GM18861 (cell line): ENCODE results near the gene CLEC2D.
A peak's percentile ranks its signal among the peaks of the same experiment; 100 is the strongest.
"Not testable (repeated sequence)": the region's sequence is repeated elsewhere in the genome, so short reads cannot be mapped to it uniquely, and the experiment has no call there.

ENCODE experiments used
- ATAC-seq: cut with Tn5 transposase; IDR thresholded peaks from one replicate; pipeline ENCODE4 v1.9.1; 2021; ENCODE audit not compliant: unreplicated experiment

Gene CLEC2D

GRCh38 chr12:9699269-9699897 lies 29.9 kb downstream of the CLEC2D start:
- ATAC-seq = no peak

GRCh38 chr12:9699898-9700605 lies 30.5 kb downstream of the CLEC2D start:
- ATAC-seq = no peak

- no peak for ATAC-seq
These were observed 31.1 kb downstream of the CLEC2D start for GRCh38 chr12:9700606-9700956.

- ATAC-seq = no peak
These were observed 32.1 kb downstream of the CLEC2D start for GRCh38 chr12:9701380-9702154.

- ATAC-seq = no peak
These were observed 32.7 kb downstream of the CLEC2D start for GRCh38 chr12:9702255-9702654.

- not testable (repeated sequence) for ATAC-seq
These were observed 35.0 kb downstream of the CLEC2D start for GRCh38 chr12:9704561-9704960.

- ATAC-seq = no peak
These were observed 36.7 kb downstream of the CLEC2D start for GRCh38 chr12:9706086-9706685.

GRCh38 chr12:9707356-9707755 lies 37.8 kb downstream of the CLEC2D start:
- ATAC-seq = no peak

- no peak for ATAC-seq
These were observed 38.6 kb downstream of the CLEC2D start for GRCh38 chr12:9707864-9708808.

- ATAC-seq = no peak
These were observed 39.3 kb downstream of the CLEC2D start for GRCh38 chr12:9708853-9709252.

GRCh38 chr12:9710584-9711375 lies 41.3 kb downstream of the CLEC2D start:
- ATAC-seq = no peak

GRCh38 chr12:9711664-9712063 lies 42.2 kb downstream of the CLEC2D start:
- ATAC-seq = no peak

GRCh38 chr12:9713032-9713558 lies 43.6 kb downstream of the CLEC2D start:
- ATAC-seq = peak; percentile 70

- peak; percentile 28 for ATAC-seq
These were observed 47.8 kb downstream of the CLEC2D start for GRCh38 chr12:9717070-9717925.

GRCh38 chr12:9718968-9719367 lies 49.5 kb downstream of the CLEC2D start:
- ATAC-seq = no peak

GRCh38 chr12:9719790-9720189 lies 50.3 kb downstream of the CLEC2D start:
- ATAC-seq = no peak

- peak; percentile 45 for ATAC-seq
These were observed 52.0 kb downstream of the CLEC2D start for GRCh38 chr12:9721394-9722092.

GRCh38 chr12:9724023-9724422 lies 54.5 kb downstream of the CLEC2D start:
- ATAC-seq = no peak
